HG02973 (cell line): Measurements from ENCODE around the gene MYO1H.
"Not testable (repeated sequence)": the region's sequence is repeated elsewhere in the genome, so short reads cannot be mapped to it uniquely, and the experiment has no call there.

Source experiments
- ATAC-seq: cut with Tn5 transposase; IDR thresholded peaks from one replicate; pipeline ENCODE4 v1.9.1; 2021; ENCODE audit warnings: moderate library complexity; ENCODE audit not compliant: unreplicated experiment

The MYO1H gene, protein sequence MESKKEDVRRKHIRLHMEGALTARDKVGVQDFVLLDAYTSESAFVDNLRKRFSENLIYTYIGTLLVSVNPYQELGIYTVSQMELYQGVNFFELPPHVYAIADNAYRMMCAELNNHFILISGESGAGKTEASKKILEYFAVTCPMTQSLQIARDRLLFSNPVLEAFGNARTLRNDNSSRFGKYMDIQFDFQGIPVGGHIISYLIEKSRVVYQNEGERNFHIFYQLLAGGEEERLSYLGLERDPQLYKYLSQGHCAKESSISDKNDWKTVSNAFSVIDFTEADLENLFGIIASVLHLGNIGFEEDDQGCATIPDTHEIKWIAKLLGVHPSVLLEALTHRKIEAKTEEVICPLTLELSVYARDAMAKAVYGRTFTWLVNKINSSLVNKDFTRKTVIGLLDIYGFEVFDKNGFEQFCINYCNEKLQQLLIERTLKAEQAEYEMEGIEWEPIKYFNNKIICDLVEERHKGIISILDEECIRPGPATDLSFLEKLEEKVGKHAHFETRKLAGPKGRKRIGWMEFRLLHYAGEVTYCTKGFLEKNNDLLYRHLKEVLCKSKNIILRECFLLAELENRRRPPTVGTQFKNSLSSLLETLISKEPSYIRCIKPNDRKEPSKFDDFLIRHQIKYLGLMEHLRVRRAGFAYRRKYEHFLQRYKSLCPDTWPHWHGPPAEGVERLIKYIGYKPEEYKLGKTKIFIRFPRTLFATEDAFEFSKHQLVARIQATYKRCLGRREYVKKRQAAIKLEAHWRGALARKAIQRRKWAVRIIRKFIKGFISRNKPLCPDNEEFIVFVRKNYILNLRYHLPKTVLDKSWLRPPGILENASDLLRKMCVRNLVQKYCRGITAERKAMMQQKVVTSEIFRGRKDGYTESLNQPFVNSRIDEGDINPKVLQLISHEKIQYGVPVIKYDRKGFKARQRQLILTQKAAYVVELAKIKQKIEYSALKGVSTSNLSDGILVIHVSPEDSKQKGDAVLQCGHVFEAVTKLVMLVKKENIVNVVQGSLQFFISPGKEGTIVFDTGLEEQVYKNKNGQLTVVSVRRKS

DNA sequence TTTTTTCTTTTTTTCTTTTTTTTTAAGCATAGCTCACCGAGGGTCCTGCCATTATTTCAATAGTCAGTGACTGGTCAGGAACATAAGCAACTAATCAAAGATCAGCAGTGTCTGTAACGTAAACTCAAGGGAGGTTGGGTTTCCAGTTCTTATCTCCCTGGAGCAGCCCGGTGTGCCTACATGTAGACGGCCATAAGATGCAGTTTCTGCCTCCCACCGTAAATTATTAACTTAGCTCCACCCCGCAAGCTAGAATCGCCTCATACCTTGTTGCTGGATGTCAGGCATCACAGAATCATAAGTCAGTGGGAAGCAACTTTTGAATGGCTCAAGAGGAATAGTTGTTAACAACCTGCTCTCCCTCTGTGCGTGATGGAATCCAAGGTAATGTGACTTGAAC is at the start of gene MYO1H:
Gene MYO1H (plus strand): TSS at position 312 of the 400 bp plus-strand sequence. CDS start 61 bp downstream, at position 373.
- no peak for ATAC-seq

DNA sequence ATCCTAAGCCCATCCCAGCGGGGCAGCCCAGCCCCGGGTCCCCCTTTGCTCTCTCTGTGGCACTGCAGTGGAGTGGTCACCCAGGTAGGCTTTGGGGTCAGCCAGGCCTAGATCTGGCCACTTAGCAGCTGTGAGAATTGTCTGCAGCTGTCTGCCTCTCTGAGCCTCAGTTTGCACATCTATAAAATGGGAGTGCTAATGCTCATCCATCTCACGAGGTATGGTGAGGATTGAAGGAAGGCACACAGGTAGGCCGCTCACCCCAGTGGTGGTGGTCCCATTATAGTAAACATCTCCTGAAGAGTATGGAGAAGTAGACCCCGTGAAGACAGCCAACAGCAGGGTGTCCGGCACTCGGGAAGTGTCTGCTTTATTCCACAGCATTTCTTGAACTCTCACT is 47.9 kb upstream of the MYO1H start:
- ATAC-seq, result no peak

DNA sequence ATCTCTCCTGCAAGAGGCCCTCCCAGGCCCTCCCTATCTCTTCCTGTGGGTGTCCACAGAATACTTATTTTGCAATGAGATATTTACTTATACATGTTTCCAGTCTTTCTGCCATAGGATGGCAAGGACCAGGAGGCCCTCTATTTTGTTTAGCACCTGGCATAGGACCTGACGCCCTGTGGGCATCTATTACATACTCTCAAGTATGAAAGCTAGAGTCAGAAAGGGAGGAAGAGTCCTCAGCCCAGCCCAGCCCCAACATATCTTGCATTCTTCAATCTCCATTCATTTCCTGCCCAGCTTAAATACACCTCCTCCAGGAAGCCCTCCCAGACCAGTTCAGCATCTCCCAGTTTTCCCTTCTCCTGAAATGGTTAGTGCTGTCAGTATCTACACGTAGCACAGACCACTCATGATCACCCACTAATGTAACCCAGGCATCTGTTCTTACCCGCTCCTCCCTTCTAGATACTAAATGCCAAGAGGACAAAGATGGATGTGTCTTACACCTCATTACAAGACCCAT is 46.0 kb upstream of the MYO1H start:
- no peak for ATAC-seq

DNA sequence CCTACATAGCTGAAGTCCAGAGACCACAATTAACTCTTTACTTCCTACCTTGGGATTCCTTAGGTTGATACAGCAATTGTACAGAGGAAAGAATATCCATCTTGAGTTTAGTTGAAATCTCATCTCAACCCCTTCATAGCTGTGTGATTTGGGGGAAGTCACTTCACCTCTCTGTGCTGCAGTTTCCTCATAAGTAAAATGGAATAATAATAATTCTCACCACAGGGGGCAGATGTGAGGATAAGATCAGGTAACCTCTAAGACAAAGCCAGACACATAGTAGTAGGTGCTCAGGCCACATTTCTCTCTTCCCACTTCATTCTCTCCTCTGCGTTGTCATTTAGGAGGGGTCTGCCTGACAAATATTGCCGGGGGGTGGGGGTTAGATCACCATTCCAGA is 45.3 kb upstream of the MYO1H start:
- no peak for ATAC-seq

DNA sequence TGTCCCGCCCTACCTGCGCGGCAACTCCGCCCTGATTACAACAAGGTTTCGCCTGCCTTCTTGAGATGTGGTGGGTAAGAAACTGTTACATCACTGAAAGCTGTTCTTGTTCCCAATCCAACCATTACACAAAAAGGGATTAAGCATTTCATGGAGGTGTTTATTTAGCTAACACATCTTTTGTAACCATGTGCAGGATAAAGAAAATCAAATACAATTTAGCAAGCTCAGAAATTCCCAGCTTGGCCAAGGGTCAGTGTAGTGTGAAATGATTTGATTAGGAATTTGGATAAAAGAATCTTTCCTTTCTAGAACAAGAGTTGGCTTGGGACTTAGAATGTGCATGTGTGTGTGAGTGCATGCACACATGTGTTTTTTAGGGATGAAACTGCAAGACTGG is 44.9 kb upstream of the MYO1H start:
- ATAC-seq, result no peak

DNA sequence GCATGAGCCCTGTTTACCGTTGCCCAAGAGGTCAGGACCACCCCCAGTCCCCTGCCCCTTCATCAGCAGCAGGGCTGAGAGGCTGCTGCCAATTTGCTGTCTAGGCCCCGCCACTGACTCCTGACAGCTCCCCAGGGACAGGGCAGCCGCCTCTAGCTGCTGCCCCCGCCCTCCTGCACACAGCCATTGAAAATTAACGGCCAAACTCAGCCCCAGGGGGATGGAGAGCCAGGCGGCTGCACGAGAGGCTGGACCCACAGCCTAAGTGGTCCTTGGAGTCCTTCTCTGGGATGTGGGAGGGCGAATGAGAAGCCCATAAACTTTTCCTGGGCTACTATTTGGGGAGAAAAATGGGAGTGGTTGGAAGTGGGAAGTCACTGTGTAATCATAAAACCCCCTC is 43.2 kb upstream of the MYO1H start:
- ATAC-seq, result no peak

DNA sequence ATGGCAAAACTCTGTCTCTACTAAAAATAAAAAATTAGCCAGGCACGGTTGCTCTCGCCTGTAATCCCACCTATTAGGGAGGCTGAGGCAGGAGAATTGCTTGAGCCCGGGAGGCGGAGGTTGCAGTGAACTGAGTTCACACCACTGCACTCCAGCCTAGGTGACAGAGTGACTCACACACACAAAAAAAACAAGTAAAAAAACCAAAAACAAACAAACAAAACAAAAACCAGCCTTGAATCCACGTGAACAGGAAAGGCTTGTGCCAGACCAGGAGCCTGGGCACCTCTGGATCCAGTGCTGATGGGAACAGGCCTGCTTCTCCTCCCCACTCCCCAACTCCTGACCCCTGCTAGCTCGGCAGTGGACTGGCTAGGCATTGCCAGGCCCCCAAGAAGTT is 42.2 kb upstream of the MYO1H start:
- no peak for ATAC-seq

DNA sequence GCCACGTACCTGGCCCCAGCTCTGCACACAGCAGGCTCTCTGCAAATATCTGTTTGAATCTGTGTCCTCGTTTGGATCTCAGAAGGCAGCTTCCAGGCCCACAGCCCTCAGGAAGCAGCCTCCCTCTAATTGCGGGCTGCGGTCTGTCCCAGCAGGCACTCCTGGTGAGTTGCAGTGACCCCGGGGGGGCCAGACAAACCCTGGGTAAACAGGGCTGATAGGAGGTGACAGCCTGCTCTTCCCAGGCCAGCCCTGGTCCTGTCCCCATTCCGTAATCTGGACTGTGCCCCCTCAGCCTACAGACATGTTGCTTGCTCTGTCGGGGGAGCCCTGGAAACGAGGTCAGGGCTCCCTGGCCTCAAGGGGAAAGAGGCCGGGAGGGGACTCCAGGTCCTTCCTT is 40.6 kb upstream of the MYO1H start:
- no peak for ATAC-seq

DNA sequence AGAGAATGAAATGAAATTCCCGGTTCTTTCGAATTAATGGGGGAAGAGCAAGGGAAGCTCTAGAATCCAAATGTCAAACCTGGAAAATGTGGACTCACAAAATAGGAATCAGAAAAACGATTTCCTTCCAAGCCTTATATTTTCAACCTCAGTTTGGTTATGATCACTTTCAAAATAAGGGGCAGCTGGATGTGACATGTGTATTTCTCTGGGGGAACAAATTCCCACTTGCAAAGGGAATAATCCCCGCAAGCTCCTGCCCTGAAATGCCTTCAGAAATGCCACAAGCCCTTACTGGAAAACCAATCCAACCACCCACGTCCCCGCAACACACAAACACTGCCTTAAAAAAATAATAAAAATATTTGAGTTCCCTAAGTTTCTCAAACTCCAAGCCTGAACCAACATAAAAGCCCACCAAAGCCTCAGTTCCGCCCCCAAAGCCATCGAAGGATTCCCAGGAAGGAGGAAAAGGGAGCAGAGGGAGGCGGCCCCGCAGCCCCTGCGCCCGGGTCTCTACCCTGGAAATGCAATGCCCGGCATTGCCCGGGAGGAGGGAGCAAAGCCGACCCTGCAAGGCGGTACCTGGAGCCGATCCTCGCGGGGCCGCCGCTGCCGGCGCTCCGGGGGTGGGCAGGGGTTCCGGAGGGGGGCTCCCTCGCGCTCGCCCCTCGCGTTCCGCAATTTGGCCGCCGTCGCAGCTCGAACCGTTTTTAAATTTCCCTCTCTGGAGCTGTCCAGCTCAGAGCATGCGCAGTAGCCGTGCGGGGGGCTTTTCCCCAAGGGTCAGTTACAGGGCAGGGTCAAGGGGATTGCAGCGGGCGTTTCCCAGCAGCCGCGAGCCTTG is 38.9 kb upstream of the MYO1H start, which contains the start of gene FOXN4:
Gene FOXN4 (minus strand): TSS at position 751 of the 847 bp plus-strand sequence. CDS start 963 bp downstream, outside the sequence.
- no peak for ATAC-seq

DNA sequence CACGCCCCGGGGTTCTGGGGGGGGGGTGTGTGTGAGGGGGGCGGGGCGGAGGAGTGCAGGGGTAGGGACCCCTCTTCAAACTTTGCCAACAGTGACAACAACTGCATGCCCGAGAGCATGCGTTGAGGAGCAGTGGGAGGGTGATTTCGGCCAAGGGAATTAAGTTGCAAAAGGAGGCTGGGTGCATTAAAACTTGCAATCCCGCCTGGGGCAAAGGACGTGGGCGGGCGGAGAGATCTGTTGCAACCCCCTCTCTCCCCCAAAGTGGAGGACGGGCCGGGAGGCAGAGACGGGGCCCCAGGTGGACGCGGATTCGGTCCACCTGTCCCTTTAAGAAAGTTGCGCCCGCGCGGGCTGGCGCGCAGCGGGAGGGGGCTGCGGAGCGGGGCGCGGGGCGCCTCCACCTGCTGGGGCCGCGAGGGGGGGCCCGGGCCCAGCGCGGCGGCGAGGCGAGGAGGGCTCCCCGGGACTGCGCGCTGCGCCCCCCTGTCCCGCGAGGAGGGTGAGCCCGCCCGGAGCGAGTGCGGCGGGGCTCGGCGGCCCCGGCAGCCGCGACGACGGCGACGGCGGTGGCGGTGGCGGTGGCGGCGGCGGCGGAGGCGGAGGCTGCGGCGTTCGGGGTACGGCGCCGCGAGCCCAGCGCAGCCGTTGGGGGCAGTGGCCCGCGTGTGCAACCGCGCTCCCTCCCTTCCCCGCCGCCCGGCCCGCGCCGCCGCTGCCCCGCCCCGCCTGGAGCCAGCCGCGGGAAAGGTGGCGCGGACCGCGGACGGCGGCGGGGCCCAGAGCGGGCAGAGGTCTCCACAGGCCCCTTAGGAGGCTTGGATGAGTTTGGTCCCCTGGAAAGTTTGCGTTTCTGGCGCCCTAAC is 38.1 kb upstream of the MYO1H start:
- no peak for ATAC-seq

DNA sequence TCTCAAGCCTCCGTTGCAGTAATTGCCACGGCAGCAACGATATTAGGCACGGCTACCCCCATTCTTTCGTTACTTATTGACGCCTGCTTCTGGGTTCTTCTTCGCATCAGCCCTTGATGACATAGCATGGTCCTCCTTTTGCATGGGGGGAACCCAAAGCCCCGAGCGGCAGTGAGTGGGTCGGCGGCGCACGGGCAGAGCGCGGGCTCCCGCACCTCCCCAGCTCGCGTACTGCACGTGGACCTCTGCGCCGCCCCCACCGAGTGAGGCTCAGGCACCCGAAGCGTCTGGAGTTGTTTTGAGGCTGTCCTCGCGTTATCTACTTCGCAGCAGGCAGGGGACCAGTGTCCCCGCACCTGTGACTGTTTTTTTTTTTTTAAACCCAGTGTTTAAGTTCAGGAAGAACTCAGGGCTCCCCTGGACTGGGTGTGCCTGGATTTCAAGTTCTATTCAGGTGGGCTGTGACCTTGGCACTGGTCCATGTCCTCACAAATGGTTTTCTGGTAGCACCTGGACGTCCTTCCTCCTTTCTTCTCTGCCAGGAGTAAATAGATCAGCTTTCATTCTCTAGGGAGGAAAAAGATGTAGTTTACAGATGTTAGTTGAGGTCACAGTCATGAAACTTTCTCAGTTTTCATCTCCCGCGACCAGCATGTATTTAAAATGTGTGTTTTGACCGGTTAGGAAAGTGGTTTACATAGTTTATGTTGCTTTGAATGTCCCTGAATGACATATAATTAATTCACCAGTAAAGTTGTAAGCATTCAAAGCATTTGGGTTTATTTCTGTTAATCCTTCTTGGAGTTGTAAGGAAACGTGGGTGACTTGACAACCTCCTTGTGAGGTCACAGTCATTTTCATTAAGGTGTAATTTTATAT is 37.2 kb upstream of the MYO1H start:
- ATAC-seq, result no peak

DNA sequence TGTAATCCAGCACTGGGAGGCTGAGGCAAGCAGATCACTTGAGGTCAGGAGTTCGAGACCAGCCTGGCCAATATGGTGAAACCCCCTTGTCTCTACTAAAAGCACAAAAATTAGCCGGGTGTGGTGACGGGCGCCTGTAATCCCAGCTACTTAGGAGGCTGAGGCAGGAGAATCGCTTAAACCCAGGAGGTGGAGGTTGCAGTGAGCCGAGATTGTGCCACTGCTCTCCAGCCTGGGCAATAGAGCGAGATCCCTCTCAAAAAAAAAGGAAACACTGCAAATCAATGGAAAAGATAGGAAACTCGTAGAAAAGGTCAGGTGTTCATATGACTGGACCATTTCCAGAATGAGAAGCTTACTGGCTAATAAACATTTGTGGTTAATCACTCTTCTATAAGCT is 26.4 kb upstream of the MYO1H start:
- not testable (repeated sequence) for ATAC-seq

DNA sequence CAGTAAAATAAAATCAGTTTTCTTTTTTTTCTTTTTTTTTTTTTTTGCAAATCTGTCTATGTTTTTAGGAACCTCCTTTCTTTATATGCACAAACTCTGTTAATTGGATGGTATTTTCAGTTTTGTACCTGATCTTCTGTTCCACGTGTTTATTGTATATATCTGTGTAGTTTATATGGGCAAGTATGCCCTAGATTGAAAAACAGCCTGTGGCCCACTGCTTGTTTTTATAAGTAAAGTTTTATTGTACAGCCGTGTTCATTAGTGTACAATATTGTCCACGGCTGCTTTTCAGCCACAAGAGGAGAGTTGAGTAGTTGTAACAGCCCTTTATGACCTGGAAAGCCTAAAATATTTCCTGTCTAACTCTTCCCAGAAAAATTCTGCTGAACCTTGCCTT is 18.7 kb upstream of the MYO1H start:
- ATAC-seq, result no peak

DNA sequence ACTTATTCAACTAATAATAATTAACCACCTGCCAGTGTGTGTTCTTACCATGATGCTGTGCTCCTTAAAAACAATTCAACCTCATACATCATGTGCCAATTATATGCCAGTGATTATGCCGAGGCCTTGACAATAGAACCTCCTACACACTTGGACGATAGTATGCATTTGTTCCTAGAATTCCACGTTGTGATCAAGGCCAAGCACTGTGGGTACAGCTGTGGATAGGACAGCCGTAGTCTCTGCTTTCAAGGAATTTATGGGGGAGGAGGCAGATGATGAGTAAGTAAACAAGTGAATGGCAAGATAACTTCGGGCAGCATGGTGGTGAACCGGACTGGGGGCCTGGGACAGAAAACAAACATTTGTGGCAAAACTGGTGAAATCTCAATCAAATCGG is 18.0 kb upstream of the MYO1H start:
- no peak for ATAC-seq

DNA sequence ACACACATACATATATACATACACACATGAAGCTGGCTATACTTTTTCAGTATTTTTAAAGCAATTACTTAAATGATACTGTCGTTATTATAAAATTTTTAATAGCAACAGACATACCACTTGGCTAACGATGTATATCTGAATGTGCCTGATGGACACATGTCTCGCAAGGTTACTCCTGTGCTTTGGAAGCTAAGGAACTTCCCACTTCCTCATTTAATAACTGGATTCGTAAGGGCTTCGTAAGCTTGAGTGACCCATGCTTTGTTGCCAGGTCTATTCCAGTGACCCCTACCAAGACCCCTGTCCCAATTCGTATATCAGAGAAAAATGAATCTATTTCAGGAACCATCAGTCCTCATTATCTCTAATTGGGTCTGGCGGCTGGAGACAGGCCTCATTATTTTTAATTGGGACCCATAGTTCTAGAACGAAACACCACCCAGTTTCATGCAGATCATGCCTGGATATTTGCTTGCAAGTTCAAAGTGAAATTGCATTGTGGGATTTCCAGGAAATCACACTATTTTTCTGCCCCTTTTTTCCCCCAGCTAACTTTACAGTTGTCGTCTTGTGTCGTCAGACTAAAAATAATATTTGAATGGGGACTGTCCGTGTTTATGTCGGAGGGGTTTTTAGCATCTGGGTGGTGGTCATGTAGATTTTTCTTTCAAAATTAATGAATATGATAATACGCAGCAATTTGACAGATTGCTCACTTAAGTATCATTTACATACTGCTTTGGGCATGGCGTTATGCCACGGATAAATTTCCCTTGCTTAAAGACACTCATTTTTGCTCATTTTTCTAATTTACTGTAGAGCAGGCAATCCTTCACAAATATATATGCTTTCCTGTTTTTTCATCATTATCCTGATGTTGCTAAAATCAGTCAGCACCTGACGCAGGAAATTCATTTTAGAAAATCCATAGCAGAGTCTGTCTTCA is 17.1 kb upstream of the MYO1H start:
- ATAC-seq, result no peak

DNA sequence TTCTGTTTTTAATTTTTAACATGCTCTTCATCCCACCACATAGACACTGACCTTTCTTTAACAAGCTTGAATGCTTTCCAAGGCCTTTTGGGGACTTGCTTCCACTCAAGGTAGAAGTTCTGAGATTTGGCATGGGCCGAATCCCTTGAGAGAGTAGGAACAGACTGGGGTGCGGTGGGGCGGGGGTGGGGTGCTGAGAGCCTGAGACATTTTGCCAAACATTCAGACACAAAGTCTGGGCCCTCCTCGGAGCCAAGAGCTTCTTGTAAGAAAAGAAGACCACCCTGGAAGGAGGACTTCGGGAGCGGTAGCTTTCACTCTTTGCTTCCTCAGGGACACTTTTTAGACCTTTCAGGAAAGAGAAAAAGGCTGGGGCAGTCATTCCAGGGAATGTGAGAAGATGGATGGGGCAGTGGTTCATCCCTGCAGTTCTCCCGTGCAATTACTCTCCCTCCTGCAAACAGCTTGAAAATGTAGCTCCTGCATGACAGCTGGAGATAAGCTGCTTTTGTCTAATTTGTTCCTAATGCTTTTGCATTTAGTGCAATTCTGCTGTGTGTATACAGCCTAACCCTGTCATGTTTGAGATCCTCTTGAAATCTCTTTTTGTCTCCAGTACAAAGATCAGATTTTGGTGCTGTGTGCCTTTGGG is 16.3 kb upstream of the MYO1H start:
- no peak for ATAC-seq

DNA sequence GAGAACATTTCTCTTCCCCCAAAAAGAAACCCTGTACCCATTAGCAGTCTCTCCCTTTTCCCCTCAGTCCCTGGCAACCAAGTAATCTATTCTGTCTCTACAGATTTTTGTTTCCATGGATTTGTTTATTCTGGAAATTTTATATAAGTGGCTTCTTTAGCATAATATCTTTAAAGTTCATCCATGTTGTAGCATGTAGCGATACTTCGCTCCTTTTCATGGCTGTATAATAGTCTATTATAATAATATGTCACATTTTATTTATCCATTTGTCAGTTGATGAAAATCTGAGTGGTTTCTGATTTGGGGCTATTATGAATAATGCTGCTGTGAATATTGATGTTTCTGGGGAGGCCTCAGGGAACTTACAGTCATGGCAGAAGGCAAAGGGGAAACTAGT is 12.8 kb upstream of the MYO1H start:
- ATAC-seq, result no peak
